Heart left ventricle (tissue), 16 donors: ENCODE results near the gene DNHD1. TPM values are rescaled to one million over a fixed set of nuclear protein-coding genes. Genes with fewer than 3 reads are reported as not detected.
A peak's percentile ranks its signal among the peaks of the same experiment; 100 is the strongest.

Source experiments
- ATAC-seq, 4 donors: fragments of 200-7000 bp; cut with Tn5 transposase; one replicate each; pipeline ENCODE4 v1.9.1; 2020 to 2022; ENCODE audit warnings: moderate library complexity in 4 of 4, mild to moderate bottlenecking in 3 of 4, moderate number of reproducible peaks in 1 of 4
- DNase-seq, 5 donors: peaks; one replicate each; pipeline ENCODE4 v3.0.0-alpha.2; 2020
- H3K27ac ChIP-seq, 12 donors: fragments of 200-600 bp; sonication (generic) in 4 of 12; one replicate each; pipeline versions ENCODE4 v1.5.0 to v1.8.0; 2016 to 2022; ENCODE audit warnings: mild to moderate bottlenecking in 2 of 12
- H3K27me3 ChIP-seq, 9 donors: fragments of 200-600 bp; sonication (generic) in 2 of 9; one replicate each; pipeline versions ENCODE4 v1.5.1 to v1.8.0; 2016 to 2022; ENCODE audit warnings: mild to moderate bottlenecking in 3 of 9
- H3K36me3 ChIP-seq, 9 donors: fragments of 200-600 bp; sonication (generic) in 2 of 9; one replicate each; pipeline versions ENCODE4 v1.5.0 to v1.8.0; 2018 to 2022; ENCODE audit warnings: mild to moderate bottlenecking in 2 of 9
- H3K4me1 ChIP-seq, 12 donors: fragments of 200-600 bp; sonication (generic) in 4 of 12; one replicate each; pipeline versions ENCODE4 v1.5.0 to v1.8.0; 2016 to 2022; ENCODE audit warnings: mild to moderate bottlenecking in 3 of 12
- H3K4me3 ChIP-seq, 12 donors: fragments of 200-600 bp; sonication (generic) in 4 of 12; one replicate each; pipeline versions ENCODE4 v1.5.0 to v1.8.0; 2017 to 2022; ENCODE audit warnings: mild to moderate bottlenecking in 9 of 12, moderate library complexity in 4 of 12
- H3K9me3 ChIP-seq, 12 donors: fragments of 200-600 bp; sonication (generic) in 4 of 12; one replicate each; pipeline versions ENCODE4 v1.5.0 to v1.8.0; 2016 to 2022; ENCODE audit warnings: mild to moderate bottlenecking in 1 of 12
- CTCF ChIP-seq, 12 donors: fragments of 200-600 bp; sonication (generic) in 4 of 12; IDR thresholded peaks; one replicate each; pipeline versions ENCODE4 v1.5.0 to v1.8.0; 2018 to 2022; ENCODE audit warnings: antibody characterized with exemption in 12 of 12, mild to moderate bottlenecking in 5 of 12
- POLR2A ChIP-seq, 2 donors: fragments of 450-650 bp; IDR thresholded peaks; one replicate each; pipeline ENCODE4 v1.6.1; 2017; ENCODE audit warnings: antibody characterized with exemption in 2 of 2, mild to moderate bottlenecking in 2 of 2, moderate library complexity in 2 of 2
- WGBS, 4 donors: extraction: QIAGEN DNeasy Blood & Tissue Kit in 2 of 4; methylation state at CpG; one replicate each; pipeline versions ENCODE4 v1.1.5 to v1.1.7; 2013 to 2018; 5-methylcytosine and 5-hydroxymethylcytosine counted together
- intact Hi-C, 10 donors: fragments of 100-400 bp; cut with DNase I; formaldehyde crosslinking; loops; one replicate each; pipeline versions ENCODE4 v1.11.1 to v1.14.2; 2022
- polyA plus RNA-seq, 2 donors: library from polyadenylated mRNA; stranded (reverse); fragments of 200-250 nt; gene quantifications; one replicate each; pipeline ENCODE4 v1.2.3, GENCODE V29; 2013
- total RNA-seq, 9 donors: library from RNA; depleted of rRNA in 2 of 9; stranded (reverse); fragments of >200 nt in 2 of 9; fragmentation: NEBNext Ultra II Directional in 3 of 9; extraction: Animal tissue kit (Norgen Biotek cat#: 25700) in 3 of 9; gene quantifications; one replicate each; pipeline versions ENCODE4 v1.1.0 to v1.2.4, GENCODE V29; 2016 to 2023
- donor health status: ischemic (EF 13 %, LVEDD 7.1; RV severe dilation, severe dysfunction).
- donor health status: healthy with polysubstance abuse.
- donor health status: DM: no; HTN: yes; CAD: no.
- donor health status: DM: no; HTN: no; CAD: no.
- donor health status: ischemic (EF 25% LVEDD 6.9; RV normal size, moderate dysfunction).
- donor health status: ischemic (EF 25% LVEDD 5.7; RV mildly dilated, moderate dysfunction).
- donor health status: healthy.
- donor health status: DM: yes; HTN: yes; CAD: no.
- donor health status: ischemic (EF 35%, LVEDD 5.7; RV mildly dilated, moderate dysfunction).
- donor health status: nonischemic (EF 11% LVEDD 7.7; RV severe dilation, severe dysfunction).
- donor health status: DM: yes; HTN: yes; CAD: no.
- donor health status: PGD.
- donor health status: ischemic (EF 29% LVEDD 5.4; RV normal size, mild dysfunction).
- donor health status: nonischemic (EF 23%, LVEDD 6.1; RV moderate dilation, normal function).

The DNHD1 gene
- total and polyA plus RNA-seq, 11 donors: 2.2 to 9.4 (median 5.4) TPM

- no peak for DNase-seq
- Histone ChIP-seq H3K9me3 (no peaks in the 10 kb centered on the region), H3K4me1 (peaks cover 0 to 66% (median 33%) of the 10 kb centered on the region in 12 donors), H3K27ac (peak overlapping the region in 1 of 12 donors; percentile 98), H3K4me3 (no peak overlapping the region), H3K36me3 (peaks cover 0 to 47% (median 33%) of the 10 kb centered on the region in 9 donors), H3K27me3 (no peaks in the 10 kb centered on the region)
- TF ChIP-seq POLR2A (IDR thresholded peaks at IDR 0.05): no peak
- no peak for TF ChIP-seq CTCF (IDR thresholded peaks at IDR 0.05)
- intact Hi-C loops: loop anchor here in 1 of 10 donors (5.0 kb wide), 1 partner anchor 66 kb away; the partner anchor contains the start of gene MRPL17
- ATAC-seq: no peak
- WGBS, 4 donors: 94 to 97% (median 95%) methylated on average over 9 of the region's 9 CpGs
Measured at GRCh38 chr11:6615882-6616585, 119.0 kb downstream of the DNHD1 start.

GRCh38 chr11:6616596-6617250 is 119.6 kb downstream of the DNHD1 start:
- Histone ChIP-seq H3K27me3 (no peaks in the 10 kb centered on the region), H3K4me1 (peaks cover 0 to 64% (median 28%) of the 10 kb centered on the region in 12 donors), H3K27ac (peak overlapping the region in 1 of 12 donors; percentile 83), H3K4me3 (no peak overlapping the region), H3K9me3 (no peaks in the 10 kb centered on the region), H3K36me3 (peaks cover 0 to 42% (median 29%) of the 10 kb centered on the region in 9 donors)
- TF ChIP-seq POLR2A (IDR thresholded peaks at IDR 0.05) (no peak), CTCF (IDR thresholded peaks at IDR 0.05) (no peak)
- DNase-seq (no peak), ATAC-seq (no peak)
- WGBS, 4 donors: 88 to 96% (median 92%) methylated on average over 14 of the region's 14 CpGs
- intact Hi-C loops: loop anchor here in 1 of 10 donors (5.0 kb wide), 1 partner anchor 66 kb away; the partner anchor contains the start of gene MRPL17

GRCh38 chr11:6617315-6617781 is 120.3 kb downstream of the DNHD1 start:
- DNase-seq (no peak), ATAC-seq (no peak)
- H3K27ac ChIP-seq: peak overlapping the region in 2 of 12 donors; percentile 83 to 94
- H3K9me3 ChIP-seq: no peaks in the 10 kb centered on the region
- intact Hi-C loops: loop anchor here in 1 of 10 donors (5.0 kb wide), 1 partner anchor 65 kb away; the partner anchor contains the start of gene MRPL17
- H3K27me3 ChIP-seq: no peaks in the 10 kb centered on the region
- WGBS, 4 donors: 86 to 100% (median 89%) methylated on average over 2 to 5 of the region's 5 CpGs
- peak overlapping the region in 5 of 12 donors; percentile 67 to 80 (median 75) for H3K4me3 ChIP-seq
- TF ChIP-seq POLR2A (IDR thresholded peaks at IDR 0.05) (no peak), CTCF (IDR thresholded peaks at IDR 0.05) (no peak)
- H3K36me3 ChIP-seq: peaks cover 0 to 42% (median 29%) of the 10 kb centered on the region in 9 donors
- H3K4me1 ChIP-seq: peaks cover 0 to 63% (median 28%) of the 10 kb centered on the region in 12 donors
